Neural cell (in vitro differentiated cells): Measurements from ENCODE around the gene RASGRP1. TPM values are rescaled to one million over a fixed set of nuclear protein-coding genes. Genes with fewer than 3 reads are reported as not detected.

Source experiments
- H2AFZ ChIP-seq: fragments of 200-600, 300-800 bp; sonication (generic), shearing (Covaris generic); 2 replicates; pipeline ENCODE4 v1.6.0; 2014; ENCODE audit warnings: low read depth, mild to moderate bottlenecking, antibody characterized with exemption, low read length, moderate library complexity
- H3F3A ChIP-seq: fragments of 200-600 bp; shearing (Covaris generic); 2 replicates; pipeline ENCODE4 v1.6.1; 2016; ENCODE audit warnings: mild to moderate bottlenecking, moderate library complexity, mixed read lengths, antibody characterized with exemption, low read length; ENCODE audit not compliant: insufficient read depth, poor library complexity, severe bottlenecking
- H3K27ac ChIP-seq: fragments of 200-600, 300-800 bp; sonication (generic), shearing (Covaris generic); 2 replicates; pipeline ENCODE4 v1.5.1; 2014; ENCODE audit warnings: mild to moderate bottlenecking, low read length, moderate library complexity
- H3K27me3 ChIP-seq: fragments of 300-800, 200-600 bp; sonication (generic), shearing (Covaris generic); 2 replicates; pipeline ENCODE4 v1.6.0; 2014; ENCODE audit warnings: mild to moderate bottlenecking, low read depth, low read length, moderate library complexity; ENCODE audit not compliant: insufficient read depth
- H3K36me3 ChIP-seq: fragments of 300-800, 200-600 bp; sonication (generic), shearing (Covaris generic); 2 replicates; pipeline ENCODE4 v1.5.1; 2014; ENCODE audit warnings: mild to moderate bottlenecking, antibody characterized with exemption, low read length, moderate library complexity; ENCODE audit not compliant: insufficient read depth
- H3K4me2 ChIP-seq: fragments of 300-800, 200-600 bp; sonication (generic), shearing (Covaris generic); 2 replicates; pipeline ENCODE4 v1.6.0; 2014; ENCODE audit warnings: mild to moderate bottlenecking, low read length
- H3K4me3 ChIP-seq: fragments of 300-800, 200-600 bp; sonication (generic), shearing (Covaris generic); 2 replicates; pipeline ENCODE4 v1.5.1; 2014; ENCODE audit warnings: mild to moderate bottlenecking, low read length, moderate library complexity
- H3K79me2 ChIP-seq: fragments of 200-600 bp; shearing (Covaris generic); replicated peaks from 2 replicates; pipeline ENCODE4 v1.6.0; 2014; ENCODE audit warnings: mild to moderate bottlenecking, low read length, moderate library complexity; ENCODE audit not compliant: insufficient read depth
- H3K9ac ChIP-seq: fragments of 300-800, 200-600 bp; sonication (generic), shearing (Covaris generic); 2 replicates; pipeline ENCODE4 v1.6.1; 2016; ENCODE audit warnings: mild to moderate bottlenecking, low read length, mixed read lengths
- H3K9me2 ChIP-seq: fragments of 200-600 bp; shearing (Covaris generic); 2 replicates; pipeline ENCODE4 v1.6.1; 2016; ENCODE audit warnings: mild to moderate bottlenecking, low read length, mixed read lengths; ENCODE audit not compliant: insufficient read depth
- H3K9me3 ChIP-seq: fragments of 200-600, 300-800 bp; sonication (generic), shearing (Covaris generic); 2 replicates; pipeline ENCODE4 v1.6.1; 2016; ENCODE audit warnings: mild to moderate bottlenecking, mixed run types, low read length, moderate library complexity, mixed read lengths
- H4K20me1 ChIP-seq: fragments of 200-600 bp; shearing (Covaris generic); 2 replicates; pipeline ENCODE4 v1.6.1; 2016; ENCODE audit warnings: mild to moderate bottlenecking, mixed run types; ENCODE audit not compliant: insufficient read depth
- CTCF ChIP-seq: fragments of 450-650 bp; IDR thresholded peaks from 2 replicates; pipeline ENCODE4 v1.5.1; 2014; ENCODE audit warnings: antibody characterized with exemption, mild to moderate bottlenecking, moderate library complexity; ENCODE audit not compliant: poor library complexity, severe bottlenecking
- EP300 ChIP-seq: fragments of 450-650 bp; conservative IDR thresholded peaks from 2 replicates; pipeline ENCODE4 v1.6.1; 2014; ENCODE audit warnings: antibody characterized with exemption, mild to moderate bottlenecking, moderate library complexity; ENCODE audit not compliant: poor library complexity, severe bottlenecking
- EZH2 ChIP-seq: fragments of 200-600, 300-800 bp; shearing (Covaris generic), sonication (generic); IDR thresholded peaks from 2 replicates; pipeline ENCODE4 v1.6.1; 2014; ENCODE audit warnings: antibody characterized with exemption, low read length, borderline replicate concordance, mild to moderate bottlenecking; ENCODE audit not compliant: insufficient read depth, poor library complexity, severe bottlenecking
- MXI1 ChIP-seq: fragments of 450-650 bp; conservative IDR thresholded peaks from 2 replicates; pipeline ENCODE4 v1.6.1; 2014; ENCODE audit warnings: antibody characterized with exemption, mild to moderate bottlenecking; ENCODE audit not compliant: poor library complexity, severe bottlenecking
- POLR2AphosphoS5 ChIP-seq: IDR thresholded peaks from 2 replicates; pipeline ENCODE4 v1.6.1; 2012
- RAD21 ChIP-seq: fragments of 450-650 bp; conservative IDR thresholded peaks from 2 replicates; pipeline ENCODE4 v1.6.1; 2014; ENCODE audit warnings: antibody characterized with exemption, mild to moderate bottlenecking, moderate library complexity
- REST ChIP-seq: IDR thresholded peaks from 2 replicates; pipeline ENCODE4 v1.6.1; 2012; ENCODE audit warnings: borderline replicate concordance
- SMC3 ChIP-seq: fragments of 450-650 bp; conservative IDR thresholded peaks from 2 replicates; pipeline ENCODE4 v1.6.1; 2014; ENCODE audit warnings: antibody characterized with exemption, mild to moderate bottlenecking, moderate library complexity; ENCODE audit not compliant: poor library complexity
- TAF1 ChIP-seq: IDR thresholded peaks from 2 replicates; pipeline ENCODE4 v1.6.1; 2012; ENCODE audit warnings: low read depth
- polyA plus RNA-seq: library from polyadenylated mRNA; depleted of rRNA; stranded (reverse); fragments of >200 nt; gene quantifications from 2 replicates; pipeline ENCODE4 v1.2.3, GENCODE V29; 2014

RASGRP1 gene
- polyA plus RNA-seq, 1 donor from 2014 or later: 3.1 TPM

GRCh38 chr15:38479756-38480155 is 84.9 kb downstream of the RASGRP1 start:
- Histone ChIP-seq H3K9me2 (no peaks in the 10 kb centered on the region), H3K27ac (no peak overlapping the region), H3K79me2 (no peaks in the 10 kb centered on the region), H4K20me1 (no peaks in the 10 kb centered on the region), H3K4me3 (no peak overlapping the region), H3K9ac (no peak overlapping the region), H3K4me2 (no peak overlapping the region), H3K27me3 (no peaks in the 10 kb centered on the region), H3F3A (no peaks in the 10 kb centered on the region), H3K9me3 (no peaks in the 10 kb centered on the region), H3K36me3 (peaks cover 15% of the 10 kb centered on the region), H2AFZ (no peak overlapping the region)
- TF ChIP-seq RAD21: no peak
- no peak for TF ChIP-seq CTCF
- no peak for TF ChIP-seq TAF1
- no peak for TF ChIP-seq MXI1
- no peak for TF ChIP-seq EP300
- TF ChIP-seq REST: no peak
- no peak for TF ChIP-seq EZH2
- TF ChIP-seq POLR2AphosphoS5: no peak
- no peak for TF ChIP-seq SMC3

- H3F3A ChIP-seq: no peaks in the 10 kb centered on the region
- H3K9me3 ChIP-seq: no peaks in the 10 kb centered on the region
- H3K79me2 ChIP-seq: no peaks in the 10 kb centered on the region
- no peaks in the 10 kb centered on the region for H3K9me2 ChIP-seq
- H3K9ac ChIP-seq: no peak overlapping the region
- H3K4me2 ChIP-seq: no peak overlapping the region
- TF ChIP-seq POLR2AphosphoS5 (no peak), EZH2 (no peak), RAD21 (no peak), SMC3 (no peak), EP300 (no peak), TAF1 (no peak), CTCF (no peak)
- H2AFZ ChIP-seq: no peak overlapping the region
- peaks cover 17% of the 10 kb centered on the region for H3K36me3 ChIP-seq
- no peak overlapping the region for H3K4me3 ChIP-seq
- no peaks in the 10 kb centered on the region for H3K27me3 ChIP-seq
- no peaks in the 10 kb centered on the region for H4K20me1 ChIP-seq
- H3K27ac ChIP-seq: no peak overlapping the region
These were observed 85.3 kb downstream of the RASGRP1 start for GRCh38 chr15:38479266-38479665.
